ENCODE data around the gene KIF26A.

The KIF26A gene

DNA sequence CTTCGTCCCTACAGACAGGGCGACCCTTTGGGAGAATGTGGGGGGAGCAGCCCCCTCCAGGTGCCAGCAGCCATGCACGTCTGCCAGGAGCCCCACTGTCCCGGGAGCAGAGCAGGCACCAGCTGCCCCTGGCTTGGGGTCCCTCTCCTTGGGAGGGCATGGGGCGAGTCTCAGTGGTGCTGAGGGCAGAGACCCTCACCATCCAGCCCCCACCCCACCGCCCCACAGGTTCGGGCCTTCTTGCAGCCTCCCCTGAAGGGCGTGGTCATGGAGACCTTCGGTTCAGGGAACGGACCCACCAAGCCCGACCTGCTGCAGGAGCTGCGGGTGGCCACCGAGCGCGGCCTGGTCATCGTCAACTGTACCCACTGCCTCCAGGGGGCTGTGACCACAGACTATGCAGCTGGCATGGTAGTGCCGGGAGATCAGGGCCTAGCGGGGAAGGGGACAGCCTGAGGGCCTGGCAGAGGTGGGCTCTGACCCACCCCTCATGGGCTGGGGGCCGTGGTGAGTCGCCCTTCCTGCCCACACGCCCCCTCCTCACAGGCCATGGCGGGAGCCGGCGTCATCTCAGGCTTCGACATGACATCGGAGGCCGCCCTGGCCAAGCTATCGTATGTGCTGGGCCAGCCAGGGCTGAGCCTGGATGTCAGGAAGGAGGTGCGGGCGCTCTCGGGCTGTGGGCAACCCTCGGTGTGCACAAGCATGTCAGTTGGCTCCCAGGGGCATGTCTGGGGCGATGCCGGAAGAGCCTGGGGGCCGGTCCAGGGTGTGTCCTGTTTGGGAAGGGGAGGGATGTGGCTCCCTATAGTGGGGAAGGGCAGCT, 34.1 kb upstream of the KIF26A start:
- no peaks in the 10 kb centered on the region for H3K9me3 ChIP-seq (replicated peaks in 1 of 11)
- H4K20me1 ChIP-seq, result peaks cover 0 to 23% (median 0%) of the 10 kb centered on the region in 11 experiments; a peak in 1 of 22 replicates
- H3K9ac ChIP-seq, result peak overlapping the region in 10 of 11 experiments; percentile 11 to 70 (median 40); a peak in 17 of 22 replicates
- peaks cover 0 to 14% (median 0%) of the 10 kb centered on the region in 11 experiments; a peak in 4 of 22 replicates for H3K27me3 ChIP-seq
- TF ChIP-seq Cebpa-rat (IDR thresholded peaks at IDR 0.05), result no peak
- H3K27ac ChIP-seq, result peak overlapping the region in 9 of 11 experiments; percentile 43 to 72 (median 56); a peak in 17 of 22 replicates
- peak overlapping the region in 1 of 10 experiments; percentile 28; a peak in 2 of 20 replicates for H3K4me3 ChIP-seq
- H3K4me2 ChIP-seq, result peak overlapping the region; percentile 34 to 98 (median 81)
- H3K36me3 ChIP-seq, result no peaks in the 10 kb centered on the region
- peaks cover 25 to 83% (median 75%) of the 10 kb centered on the region in 10 experiments; a peak in 19 of 20 replicates for H3K4me1 ChIP-seq

DNA sequence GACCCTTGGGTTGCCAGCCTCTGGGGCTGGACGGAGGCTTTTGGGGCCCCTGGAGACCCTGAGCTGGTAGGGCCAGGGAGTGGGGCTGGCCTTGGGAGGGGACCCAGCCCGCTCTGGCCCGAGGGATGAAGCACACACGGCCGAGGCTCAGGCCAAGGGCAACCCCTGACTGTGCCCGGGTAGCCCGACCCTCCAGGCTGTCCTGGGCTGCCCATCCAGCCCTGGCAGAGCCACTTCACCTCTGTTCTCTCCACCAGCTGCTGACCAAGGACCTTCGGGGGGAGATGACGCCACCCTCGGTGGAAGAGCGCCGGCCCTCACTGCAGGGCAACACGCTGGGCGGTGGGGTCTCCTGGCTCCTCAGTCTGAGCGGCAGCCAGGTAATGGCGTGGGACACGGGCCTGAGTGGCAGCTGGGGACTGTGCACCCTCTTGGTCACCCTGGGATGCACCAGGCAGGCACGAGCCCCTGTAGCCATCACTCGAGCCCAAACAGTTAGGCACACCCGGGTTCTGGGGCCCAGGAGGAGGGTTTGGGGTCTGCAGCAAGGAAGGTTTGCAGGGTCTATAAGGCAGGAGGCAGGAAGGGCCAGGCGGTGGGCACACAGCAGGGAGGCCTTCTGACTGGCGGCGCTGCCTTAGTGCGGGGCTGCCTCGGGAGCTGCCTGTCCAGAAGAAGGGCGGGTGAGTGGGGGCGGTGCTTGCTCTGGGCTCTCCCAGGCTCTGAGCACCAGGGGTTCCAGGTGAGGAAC, 33.1 kb upstream of the KIF26A start:
- peak overlapping the region; percentile 34 to 98 (median 81) for H3K4me2 ChIP-seq
- peak overlapping the region in 9 of 11 experiments; percentile 43 to 72 (median 56); a peak in 17 of 22 replicates for H3K27ac ChIP-seq
- peaks cover 0 to 14% (median 0%) of the 10 kb centered on the region in 11 experiments; a peak in 4 of 22 replicates for H3K27me3 ChIP-seq
- H3K9me3 ChIP-seq (replicated peaks in 1 of 11), result no peaks in the 10 kb centered on the region
- H4K20me1 ChIP-seq, result peaks cover 0 to 23% (median 0%) of the 10 kb centered on the region in 11 experiments; a peak in 1 of 22 replicates
- peak overlapping the region in 10 of 11 experiments; percentile 11 to 70 (median 40); a peak in 16 of 22 replicates for H3K9ac ChIP-seq
- no peak overlapping the region; a peak in 1 of 20 replicates for H3K4me3 ChIP-seq
- H3K36me3 ChIP-seq, result no peaks in the 10 kb centered on the region
- TF ChIP-seq Cebpa-rat (IDR thresholded peaks at IDR 0.05), result no peak
- H3K4me1 ChIP-seq, result peaks cover 25 to 76% (median 67%) of the 10 kb centered on the region in 10 experiments; a peak in 19 of 20 replicates

DNA sequence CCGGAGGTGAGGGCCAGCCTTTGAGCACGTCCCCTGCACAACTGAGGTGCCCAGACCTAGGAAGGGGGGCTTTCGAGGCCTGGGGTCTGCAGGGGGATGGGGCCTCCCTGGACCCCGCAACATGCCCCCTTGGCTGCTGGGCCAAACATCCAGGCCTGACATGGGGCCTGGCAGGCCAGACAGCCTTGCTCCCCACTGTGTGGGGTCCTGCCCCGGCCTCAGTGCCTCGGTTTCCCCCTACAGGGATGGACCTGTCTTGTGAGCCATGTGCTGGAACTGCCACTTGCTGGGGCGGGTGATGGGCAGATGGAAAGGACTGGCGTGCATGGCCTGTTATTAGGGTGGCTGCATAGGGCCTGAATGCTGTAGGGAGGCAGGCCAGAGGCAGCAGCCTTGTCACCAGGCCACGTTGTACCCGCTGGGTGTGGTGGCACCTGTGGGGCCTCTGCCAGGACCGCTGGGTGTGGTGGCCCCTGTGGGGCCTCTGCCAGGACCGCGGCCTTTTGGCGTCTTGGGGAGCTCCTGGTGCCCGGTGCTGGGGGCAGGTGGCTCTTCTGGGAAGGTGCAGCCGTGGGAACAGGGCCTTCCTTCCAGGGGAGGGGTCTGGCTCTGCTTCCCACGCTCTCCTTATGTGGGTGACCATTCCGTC, 32.4 kb upstream of the KIF26A start:
- Histone ChIP-seq H3K4me3 (no peak overlapping the region), H3K4me1 (peaks cover 22 to 76% (median 67%) of the 10 kb centered on the region in 10 experiments; a peak in 19 of 20 replicates), H4K20me1 (peaks cover 0 to 21% (median 0%) of the 10 kb centered on the region in 11 experiments; a peak in 1 of 22 replicates), H3K36me3 (no peaks in the 10 kb centered on the region), H3K4me2 (peak overlapping the region in 8 of 11 experiments; percentile 10 to 98 (median 86); a peak in 14 of 22 replicates), H3K9ac (no peak overlapping the region), H3K27ac (no peak overlapping the region), H3K27me3 (peaks cover 0 to 14% (median 0%) of the 10 kb centered on the region in 11 experiments; a peak in 4 of 22 replicates), H3K9me3 (replicated peaks in 1 of 11) (no peaks in the 10 kb centered on the region)
- no peak for TF ChIP-seq Cebpa-rat (IDR thresholded peaks at IDR 0.05)

DNA sequence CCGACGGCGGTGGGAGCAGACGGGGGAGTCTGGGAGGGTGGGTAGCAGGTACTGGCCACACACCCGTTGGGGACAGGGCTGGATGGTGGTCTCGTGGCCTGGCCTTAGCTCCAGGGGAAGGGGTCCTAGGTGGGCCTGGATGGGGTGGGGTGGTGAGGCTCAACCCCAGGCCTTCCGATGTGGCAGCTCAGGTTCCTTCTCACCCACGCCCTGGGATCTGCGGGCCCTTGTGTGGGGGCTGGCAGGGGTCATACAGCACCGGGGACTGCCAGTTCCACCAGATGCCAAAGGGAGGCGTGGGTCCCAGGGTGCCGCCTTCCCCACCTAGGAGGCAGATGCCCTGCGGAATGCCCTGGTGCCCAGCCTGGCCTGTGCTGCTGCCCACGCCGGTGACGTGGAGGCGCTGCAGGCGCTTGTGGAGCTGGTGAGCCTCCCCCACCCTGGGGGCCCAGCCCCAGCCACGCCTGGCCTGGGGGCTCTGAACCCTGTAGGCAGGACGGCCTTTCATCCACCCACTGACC, 31.9 kb upstream of the KIF26A start:
- Histone ChIP-seq H3K36me3 (no peaks in the 10 kb centered on the region), H4K20me1 (peaks cover 0 to 19% (median 0%) of the 10 kb centered on the region in 11 experiments; a peak in 1 of 22 replicates), H3K4me1 (peaks cover 16 to 71% (median 62%) of the 10 kb centered on the region in 10 experiments; a peak in 19 of 20 replicates), H3K9ac (no peak overlapping the region), H3K27ac (no peak overlapping the region), H3K4me2 (no peak overlapping the region), H3K9me3 (replicated peaks in 1 of 11) (no peaks in the 10 kb centered on the region), H3K4me3 (no peak overlapping the region), H3K27me3 (peaks cover 0 to 14% (median 0%) of the 10 kb centered on the region in 11 experiments; a peak in 4 of 22 replicates)
- TF ChIP-seq Cebpa-rat (IDR thresholded peaks at IDR 0.05), result no peak

DNA sequence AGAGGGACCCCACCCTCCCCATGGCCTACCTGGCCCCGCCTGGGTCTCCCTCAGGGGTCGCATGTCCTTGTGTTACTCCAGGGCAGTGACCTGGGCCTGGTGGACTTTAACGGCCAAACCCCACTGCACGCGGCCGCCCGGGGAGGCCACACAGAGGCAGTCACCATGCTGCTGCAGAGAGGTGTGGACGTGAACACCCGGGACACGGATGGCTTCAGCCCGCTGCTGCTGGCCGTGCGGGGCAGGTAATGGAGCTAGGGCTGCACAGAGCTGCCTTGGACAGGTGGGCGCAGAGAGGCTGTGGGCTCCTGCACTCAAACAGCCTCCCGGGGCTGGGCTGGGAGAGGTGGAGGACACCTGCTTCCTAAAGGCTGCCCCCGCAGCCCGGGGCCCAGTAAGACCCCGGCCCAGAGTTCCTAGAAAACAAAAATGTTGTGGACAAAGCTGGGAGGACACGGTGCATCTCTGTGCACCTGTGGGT, 31.2 kb upstream of the KIF26A start:
- no peaks in the 10 kb centered on the region for H3K36me3 ChIP-seq
- no peak overlapping the region; a peak in 1 of 22 replicates for H3K4me2 ChIP-seq
- no peak overlapping the region for H3K27ac ChIP-seq
- TF ChIP-seq Cebpa-rat (IDR thresholded peaks at IDR 0.05), result no peak
- H4K20me1 ChIP-seq, result peaks cover 0 to 14% (median 0%) of the 10 kb centered on the region in 11 experiments; a peak in 1 of 22 replicates
- peaks cover 0 to 14% (median 0%) of the 10 kb centered on the region in 11 experiments; a peak in 4 of 22 replicates for H3K27me3 ChIP-seq
- H3K9ac ChIP-seq, result no peak overlapping the region
- no peak overlapping the region for H3K4me3 ChIP-seq
- no peaks in the 10 kb centered on the region for H3K9me3 ChIP-seq (replicated peaks in 1 of 11)
- H3K4me1 ChIP-seq, result peaks cover 16 to 65% (median 56%) of the 10 kb centered on the region in 10 experiments; a peak in 19 of 20 replicates

DNA sequence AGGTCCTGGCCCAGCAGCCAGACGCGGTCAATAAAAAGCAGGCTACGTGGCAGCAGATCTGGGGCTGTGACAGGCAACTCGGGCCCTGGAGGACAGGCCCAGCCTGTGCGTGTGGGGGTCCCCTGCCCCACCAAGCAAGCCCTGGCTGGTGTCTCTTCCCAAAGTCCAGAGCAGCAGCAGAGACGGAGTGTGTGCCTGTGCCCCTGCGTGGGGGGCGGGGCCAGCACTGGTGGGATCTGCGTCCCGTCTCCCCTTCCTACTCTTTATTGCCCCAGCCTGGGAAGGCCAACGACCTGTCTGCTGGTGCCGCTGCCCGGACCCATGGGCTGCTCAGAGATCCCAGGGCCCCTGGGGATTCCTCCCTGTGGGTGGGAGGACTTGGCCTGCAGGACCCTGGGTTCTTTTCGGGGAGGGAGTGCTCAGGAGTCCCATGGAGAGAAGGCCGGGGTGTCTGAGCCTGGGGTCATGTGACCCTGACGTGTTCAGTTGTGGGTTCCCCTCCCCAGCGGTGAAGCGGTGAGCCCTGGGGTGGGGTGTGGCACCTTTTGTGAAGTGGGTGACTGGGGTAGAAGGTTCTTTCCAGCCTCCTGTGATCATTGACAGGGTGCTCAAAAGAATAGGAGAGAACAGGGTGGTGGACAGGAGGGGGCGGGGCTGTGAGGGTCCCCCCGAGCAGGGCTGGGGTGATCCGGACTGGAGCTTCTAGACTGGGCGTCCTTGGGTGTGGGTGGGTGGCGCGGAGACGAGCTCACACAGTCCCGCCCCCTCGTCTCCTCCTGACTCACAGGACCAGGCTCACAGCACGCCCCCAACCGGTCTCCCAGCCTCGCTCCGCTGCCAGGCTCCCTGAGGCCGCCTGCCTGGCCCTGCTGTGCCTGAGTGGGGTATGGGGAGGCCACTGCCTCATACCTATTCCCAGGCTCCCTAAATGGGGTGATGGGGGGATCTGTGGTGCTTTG, 30.5 kb upstream of the KIF26A start:
- H3K27ac ChIP-seq, result no peak overlapping the region
- peak overlapping the region in 6 of 11 experiments; percentile 1 to 25 (median 15); a peak in 4 of 22 replicates for H3K4me2 ChIP-seq
- H3K27me3 ChIP-seq, result peaks cover 0 to 14% (median 0%) of the 10 kb centered on the region in 11 experiments; a peak in 4 of 22 replicates
- no peaks in the 10 kb centered on the region for H3K9me3 ChIP-seq (replicated peaks in 1 of 11)
- H3K9ac ChIP-seq, result no peak overlapping the region
- no peak for TF ChIP-seq Cebpa-rat (IDR thresholded peaks at IDR 0.05)
- H4K20me1 ChIP-seq, result peaks cover 0 to 7% (median 0%) of the 10 kb centered on the region in 11 experiments; a peak in 1 of 22 replicates
- H3K4me1 ChIP-seq, result peaks cover 16 to 57% (median 48%) of the 10 kb centered on the region in 10 experiments; a peak in 19 of 20 replicates
- no peaks in the 10 kb centered on the region for H3K36me3 ChIP-seq
- no peak overlapping the region for H3K4me3 ChIP-seq
